ENCODE measurements around the gene PANK1.
A peak's percentile ranks its signal among the peaks of the same experiment; 100 is the strongest.

PANK1 gene

DNA sequence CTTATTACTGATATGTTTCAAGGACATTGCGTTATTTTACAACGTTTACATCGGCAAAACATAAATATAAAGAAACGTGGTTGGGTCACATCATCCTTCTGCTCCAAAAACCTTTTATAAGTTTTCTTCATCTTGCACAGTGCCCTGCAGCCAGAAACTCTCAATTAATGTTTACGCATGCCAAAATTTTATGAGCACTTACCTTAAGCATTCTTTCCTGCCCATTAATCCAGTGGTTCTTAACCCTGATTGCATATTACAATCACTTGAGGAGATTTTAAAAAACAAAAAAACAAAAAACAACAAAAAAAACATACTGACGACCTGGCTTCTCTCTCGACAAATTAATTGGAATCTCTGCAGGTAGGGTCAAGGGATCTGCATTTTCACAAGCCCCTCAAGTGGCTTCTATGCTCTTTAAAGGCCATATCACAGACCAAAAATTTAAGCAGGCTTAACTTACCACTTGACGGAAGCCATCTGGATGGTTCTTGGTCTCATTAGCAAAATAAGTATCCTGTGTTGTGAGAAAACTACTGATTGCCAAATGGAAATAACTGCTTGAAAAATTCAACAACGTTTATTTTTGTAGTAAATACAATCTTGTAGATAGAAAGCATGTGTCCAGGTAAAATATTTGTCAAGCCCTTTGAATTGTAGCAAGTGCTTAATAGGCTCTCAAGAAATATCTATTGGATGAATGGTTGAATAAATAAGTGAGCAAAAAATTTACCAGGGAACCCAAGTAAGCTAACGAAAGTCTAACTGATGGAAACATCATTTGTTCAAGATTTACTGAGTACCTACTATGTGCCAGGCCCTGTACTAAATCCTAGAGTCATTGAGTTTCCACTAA is 78.7 kb downstream of the PANK1 start:
- TF ChIP-seq, protein P1, sequence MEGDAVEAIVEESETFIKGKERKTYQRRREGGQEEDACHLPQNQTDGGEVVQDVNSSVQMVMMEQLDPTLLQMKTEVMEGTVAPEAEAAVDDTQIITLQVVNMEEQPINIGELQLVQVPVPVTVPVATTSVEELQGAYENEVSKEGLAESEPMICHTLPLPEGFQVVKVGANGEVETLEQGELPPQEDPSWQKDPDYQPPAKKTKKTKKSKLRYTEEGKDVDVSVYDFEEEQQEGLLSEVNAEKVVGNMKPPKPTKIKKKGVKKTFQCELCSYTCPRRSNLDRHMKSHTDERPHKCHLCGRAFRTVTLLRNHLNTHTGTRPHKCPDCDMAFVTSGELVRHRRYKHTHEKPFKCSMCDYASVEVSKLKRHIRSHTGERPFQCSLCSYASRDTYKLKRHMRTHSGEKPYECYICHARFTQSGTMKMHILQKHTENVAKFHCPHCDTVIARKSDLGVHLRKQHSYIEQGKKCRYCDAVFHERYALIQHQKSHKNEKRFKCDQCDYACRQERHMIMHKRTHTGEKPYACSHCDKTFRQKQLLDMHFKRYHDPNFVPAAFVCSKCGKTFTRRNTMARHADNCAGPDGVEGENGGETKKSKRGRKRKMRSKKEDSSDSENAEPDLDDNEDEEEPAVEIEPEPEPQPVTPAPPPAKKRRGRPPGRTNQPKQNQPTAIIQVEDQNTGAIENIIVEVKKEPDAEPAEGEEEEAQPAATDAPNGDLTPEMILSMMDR (IDR thresholded peaks at IDR 0.05), result no peak

DNA sequence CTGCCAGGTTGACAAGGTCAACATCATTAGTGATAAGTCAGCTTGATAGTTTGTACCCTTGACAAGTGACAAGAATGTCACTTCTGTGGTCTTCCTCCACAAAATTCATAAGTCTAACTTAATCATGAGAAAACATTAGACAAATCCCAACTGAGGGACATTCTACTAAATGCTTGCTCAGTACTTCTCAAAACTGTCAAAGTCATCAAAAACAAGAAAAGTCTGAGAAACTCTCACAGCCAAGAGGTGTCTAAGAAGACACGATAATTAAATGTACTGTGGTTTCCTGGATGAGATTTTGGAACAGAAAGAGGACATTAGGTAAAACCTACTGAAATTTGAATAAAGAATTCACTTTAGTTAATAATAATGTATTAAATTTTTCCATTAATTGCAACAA is 79.9 kb downstream of the PANK1 start:
- TF ChIP-seq, protein P1 (IDR thresholded peaks at IDR 0.05), result no peak

DNA sequence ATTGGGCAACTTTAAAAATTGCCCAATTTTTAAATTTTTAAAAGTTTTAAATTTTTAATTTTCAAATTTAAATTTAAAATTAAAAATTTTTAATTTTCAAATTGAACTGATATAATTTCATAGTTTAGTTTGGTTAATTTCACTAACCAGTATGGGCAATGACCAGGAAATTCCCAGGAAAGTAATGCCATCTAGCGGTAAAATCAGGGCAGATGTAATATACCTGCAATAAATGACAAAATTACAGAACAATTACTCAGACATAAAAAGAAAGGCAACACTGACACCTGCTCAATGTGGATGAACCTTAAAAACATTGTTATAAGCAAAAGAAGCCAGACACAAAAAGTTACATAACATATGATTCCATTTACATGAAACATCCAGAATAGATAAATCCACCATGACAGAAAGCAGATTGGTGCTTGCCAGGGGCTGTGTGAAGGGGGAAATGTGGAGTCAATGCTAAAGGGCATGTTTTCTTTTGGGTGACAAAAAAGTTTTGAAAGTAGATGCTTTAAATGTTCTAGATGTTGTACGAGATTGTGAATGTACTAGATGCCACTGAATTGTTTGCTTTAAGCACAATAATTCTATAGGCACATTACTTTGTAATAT is 81.1 kb downstream of the PANK1 start:
- TF ChIP-seq, protein P1 (IDR thresholded peaks at IDR 0.05), result peak; percentile 69

DNA sequence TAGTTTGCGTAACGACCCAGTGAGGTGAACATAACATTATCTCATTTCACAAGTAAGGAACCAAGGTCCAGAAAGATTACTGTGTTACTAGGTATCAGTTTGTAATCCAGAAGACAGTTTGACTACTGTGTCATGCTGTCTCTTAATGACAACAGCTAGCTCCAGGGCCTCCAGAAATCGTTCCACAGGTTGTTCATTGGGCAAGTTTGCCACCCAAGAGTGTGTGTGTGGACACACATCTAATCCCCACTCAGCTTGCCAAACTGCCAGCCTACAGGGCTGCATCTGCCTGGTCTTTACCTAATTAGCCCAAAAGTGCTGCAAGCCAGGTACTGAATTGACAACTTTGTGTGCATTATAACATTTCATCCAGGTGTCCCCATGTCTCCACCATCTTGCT is 81.7 kb downstream of the PANK1 start:
- TF ChIP-seq, protein P1 (IDR thresholded peaks at IDR 0.05), result no peak

DNA sequence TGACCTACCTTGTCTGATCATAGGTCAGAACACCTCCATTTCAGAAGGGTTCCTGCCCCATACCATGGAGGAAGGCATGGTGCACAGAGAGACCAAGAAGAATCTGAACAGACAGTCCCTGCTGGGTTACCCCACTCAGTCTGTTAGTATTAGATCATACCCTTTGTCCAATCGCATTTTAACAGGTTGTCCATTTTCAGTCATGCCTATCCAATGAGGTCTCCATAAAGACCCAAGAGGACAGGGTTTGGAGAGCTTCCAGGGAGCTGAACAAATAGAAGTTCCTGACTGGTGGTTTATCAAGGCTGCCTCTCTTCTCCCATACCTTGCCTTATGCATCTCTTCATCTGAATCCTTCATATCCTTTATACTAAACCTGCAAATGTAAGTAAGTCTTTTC is 88.4 kb downstream of the PANK1 start:
- TF ChIP-seq, protein P1 (IDR thresholded peaks at IDR 0.05), result no peak

DNA sequence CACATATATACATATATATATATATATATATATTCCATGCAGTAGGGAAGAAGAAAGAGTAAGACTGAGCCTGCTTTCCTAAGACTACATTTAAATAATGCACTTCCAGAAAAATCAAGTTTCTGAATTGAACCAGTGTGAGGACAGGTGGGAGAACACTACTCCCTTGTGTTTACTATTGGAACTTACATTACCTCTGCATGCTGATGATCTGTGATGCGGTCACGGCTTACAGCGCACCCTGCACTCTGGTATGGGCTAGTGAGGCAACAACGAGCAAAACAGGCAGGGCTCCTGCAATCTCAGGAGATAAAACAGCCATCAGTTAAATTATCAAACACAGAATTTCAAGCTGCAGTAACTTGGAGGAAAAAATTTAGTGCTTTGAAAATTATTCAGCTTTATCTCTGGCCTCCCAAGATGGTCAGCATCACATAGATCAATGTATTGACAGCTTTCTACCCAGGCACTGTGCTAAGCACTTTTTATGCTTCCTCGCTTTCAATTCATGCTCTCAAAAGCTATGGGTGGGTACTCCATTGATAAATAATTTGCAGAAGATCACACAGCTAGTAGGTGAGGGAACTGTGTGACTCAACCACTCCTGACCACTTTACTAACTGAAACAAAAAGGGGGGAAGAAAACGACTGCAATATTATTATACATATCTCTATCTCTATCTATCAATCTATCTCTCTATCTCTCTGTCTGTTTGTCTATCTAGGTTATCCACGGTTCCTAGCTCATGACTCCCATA is 89.2 kb downstream of the PANK1 start:
- TF ChIP-seq, protein P1 (IDR thresholded peaks at IDR 0.05), result no peak

DNA sequence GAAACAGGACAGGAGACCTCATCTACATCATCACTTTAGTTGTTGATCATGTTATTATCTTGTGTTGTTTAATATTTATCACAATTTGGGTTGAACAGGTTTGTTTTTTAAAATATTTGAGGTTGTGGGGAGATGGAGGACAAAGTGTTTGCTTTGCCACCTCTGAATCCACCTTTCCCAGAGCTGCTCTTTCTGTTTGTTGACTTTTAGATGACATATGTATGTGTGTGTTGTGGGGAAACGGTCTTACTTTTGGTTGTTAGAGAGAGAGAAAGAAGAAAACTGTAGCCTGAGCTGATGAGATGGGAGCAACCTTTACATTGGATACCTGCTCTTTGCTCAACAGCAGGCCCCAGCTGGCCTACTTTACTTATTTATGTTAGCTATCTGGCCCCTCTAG is 90.6 kb downstream of the PANK1 start:
- TF ChIP-seq, protein P1 (IDR thresholded peaks at IDR 0.05), result no peak

All from LNCAP (cell line).